Smooth muscle cell of the umbilical artery (primary cell): Measurements from ENCODE around the gene ARRDC5. TPM values are rescaled to one million over a fixed set of nuclear protein-coding genes. Genes with fewer than 3 reads are reported as not detected.

ENCODE experiments used
- total RNA-seq: library from RNA; depleted of rRNA; stranded (reverse); fragments of >200 nt; gene quantifications from 2 replicates; pipeline ENCODE4 v1.2.3, GENCODE V29; 2014

ARRDC5 gene
- not detected in 2 replicates for total RNA-seq

GRCh38 chr19:4902796-4903195, at the start of gene ARRDC5:
Gene ARRDC5, minus strand, starts transcription at chr19:4902896. Its CDS starts 71 bp downstream, at chr19:4902825.

GRCh38 chr19:4909156-4909896, 6.6 kb upstream of the ARRDC5 start, which contains the start of gene UHRF1:
Gene UHRF1, plus strand, starts transcription at chr19:4909501. Its CDS starts 1,385 bp downstream, at chr19:4910886.

GRCh38 chr19:4867534-4868285, 35.0 kb downstream of the ARRDC5 start, which contains the start of gene PLIN3:
Gene PLIN3, minus strand, starts transcription at chr19:4867667. Its CDS starts 6,273 bp downstream, at chr19:4861394.

Other genes starting within 250 kb of the ARRDC5 start
- gene MYDGF, start 232.6 kb downstream of the ARRDC5 start, total RNA-seq, result 282 and 364 TPM in 2 replicates
- 20.8 and 71.0 TPM in 2 replicates for gene DPP9, start 179.1 kb downstream of the ARRDC5 start, total RNA-seq
- gene FEM1A, start 111.2 kb downstream of the ARRDC5 start, total RNA-seq, result 7.4 and 10.7 TPM in 2 replicates
- 2.7 and 7.7 TPM in 2 replicates for gene TICAM1, start 71.2 kb downstream of the ARRDC5 start, total RNA-seq
- 276 and 443 TPM in 2 replicates for gene PLIN3, start 35.2 kb downstream of the ARRDC5 start, total RNA-seq
- 8.3 and 46.6 TPM in 2 replicates for gene UHRF1, start 6.6 kb upstream of the ARRDC5 start, total RNA-seq
- gene KDM4B, start 66.2 kb upstream of the ARRDC5 start, total RNA-seq, result 24.6 and 35.9 TPM in 2 replicates